ENCODE data around the gene PPIF. TPM values are rescaled to one million over a fixed set of nuclear protein-coding genes. Genes with fewer than 3 reads are reported as not detected.
"Not testable (repeated sequence)": the region's sequence is repeated elsewhere in the genome, so short reads cannot be mapped to it uniquely, and the experiment has no call there.

The PPIF gene
- total RNA-seq, 4 donors from 2014 or later: 39.1 to 82.1 (median 67.9) TPM

- DNase-seq (peak in 1 of 2 donors; percentile 61), ATAC-seq (peak in 1 of 2 donors; percentile 71)
- H3K27me3 ChIP-seq: no peaks in the 10 kb centered on the region
- intact Hi-C loops (cut with DNase I; ENCODE audit: low total_unique reads): no loop called here
- peaks cover 0 to 4% of the 10 kb centered on the region in 2 donors for H3K4me1 ChIP-seq
- no peak for TF ChIP-seq POLR2A (IDR thresholded peaks at IDR 0.05)
- TF ChIP-seq CTCF (IDR thresholded peaks at IDR 0.05 in 4 of 5, conservative IDR thresholded peaks at IDR 0.05 in 1 of 5): no peak
- H3K4me3 ChIP-seq: no peak overlapping the region
- no peaks in the 10 kb centered on the region for H3K9me3 ChIP-seq
- in situ Hi-C loops (cut with MboI; ENCODE audit: low sequenced_read_pairs in 4 of 4): no loop called here
- H3K27ac ChIP-seq: peak overlapping the region in 2 of 4 donors; percentile 1 to 29
- H3K36me3 ChIP-seq: no peaks in the 10 kb centered on the region
Observed at GRCh38 chr10:79335470-79336235, 11.6 kb upstream of the PPIF start.

- Histone ChIP-seq H3K4me3 (no peak overlapping the region), H3K36me3 (no peaks in the 10 kb centered on the region), H3K4me1 (peaks cover 0 to 4% of the 10 kb centered on the region in 2 donors), H3K9me3 (no peaks in the 10 kb centered on the region), H3K27ac (peak overlapping the region in 2 of 4 donors; percentile 1 to 29), H3K27me3 (no peaks in the 10 kb centered on the region)
- TF ChIP-seq CTCF (IDR thresholded peaks at IDR 0.05 in 4 of 5, conservative IDR thresholded peaks at IDR 0.05 in 1 of 5) (no peak), POLR2A (IDR thresholded peaks at IDR 0.05) (no peak)
- ATAC-seq (no peak), DNase-seq (no peak)
- intact Hi-C loops (cut with DNase I; ENCODE audit: low total_unique reads): no loop called here
- in situ Hi-C loops (cut with MboI; ENCODE audit: low sequenced_read_pairs in 4 of 4): no loop called here
Observed at GRCh38 chr10:79336276-79336675, 11.0 kb upstream of the PPIF start.

- ATAC-seq (no peak), DNase-seq (no peak)
- Histone ChIP-seq H3K9me3 (no peaks in the 10 kb centered on the region), H3K27ac (no peak overlapping the region), H3K27me3 (no peaks in the 10 kb centered on the region), H3K4me3 (no peak overlapping the region), H3K36me3 (no peaks in the 10 kb centered on the region), H3K4me1 (peaks cover 0 to 4% of the 10 kb centered on the region in 2 donors)
- intact Hi-C loops (cut with DNase I; ENCODE audit: low total_unique reads): no loop called here
- TF ChIP-seq CTCF (IDR thresholded peaks at IDR 0.05 in 4 of 5, conservative IDR thresholded peaks at IDR 0.05 in 1 of 5) (no peak), POLR2A (IDR thresholded peaks at IDR 0.05) (no peak)
- in situ Hi-C loops (cut with MboI; ENCODE audit: low sequenced_read_pairs in 4 of 4): no loop called here
Observed at GRCh38 chr10:79336739-79337138, 10.5 kb upstream of the PPIF start.

GRCh38 chr10:79337783-79338469 is 9.3 kb upstream of the PPIF start:
- H3K4me1 ChIP-seq; ATAC-seq; H3K9me3 ChIP-seq; H3K4me3 ChIP-seq; in situ Hi-C loops (cut with MboI; ENCODE audit: low sequenced_read_pairs in 4 of 4); H3K36me3 ChIP-seq; intact Hi-C loops (cut with DNase I; ENCODE audit: low total_unique reads); H3K27ac ChIP-seq; H3K27me3 ChIP-seq: not testable (repeated sequence)
- peak in 1 of 2 donors; percentile 5 for DNase-seq

GRCh38 chr10:79339266-79339665 is 8.0 kb upstream of the PPIF start:
- H3K27me3 ChIP-seq: no peaks in the 10 kb centered on the region
- intact Hi-C loops (cut with DNase I; ENCODE audit: low total_unique reads): no loop called here
- no peaks in the 10 kb centered on the region for H3K9me3 ChIP-seq
- ATAC-seq (no peak), DNase-seq (no peak)
- no peak for TF ChIP-seq POLR2A (IDR thresholded peaks at IDR 0.05)
- no peak for TF ChIP-seq CTCF (IDR thresholded peaks at IDR 0.05 in 4 of 5, conservative IDR thresholded peaks at IDR 0.05 in 1 of 5)
- no peak overlapping the region for H3K4me3 ChIP-seq
- in situ Hi-C loops (cut with MboI; ENCODE audit: low sequenced_read_pairs in 4 of 4): no loop called here
- peaks cover 0 to 4% of the 10 kb centered on the region in 2 donors for H3K4me1 ChIP-seq
- no peak overlapping the region for H3K27ac ChIP-seq
- H3K36me3 ChIP-seq: no peaks in the 10 kb centered on the region

All from gastrocnemius medialis (tissue), 4 donors.